Nucleus accumbens (tissue), 56 donors: Measurements from ENCODE around the gene ZNF275.

ENCODE experiments used
- DNase-seq, 56 donors: peaks; one replicate each; lab custom pipeline; 2025; lab: John Stamatoyannopoulos, UW

Gene ZNF275

GRCh38 chrX:153351981-153352380 is 18.0 kb downstream of the ZNF275 start:
- DNase-seq = no peak

- DNase-seq = no peak
Measured at GRCh38 chrX:153352858-153353257, 18.9 kb downstream of the ZNF275 start.

- DNase-seq = no peak
Measured at GRCh38 chrX:153353416-153353815, 19.5 kb downstream of the ZNF275 start.

- DNase-seq = no peak
Measured at GRCh38 chrX:153357877-153358276, 23.9 kb downstream of the ZNF275 start.

- no peak for DNase-seq
Measured at GRCh38 chrX:153361781-153362397, 27.9 kb downstream of the ZNF275 start.

GRCh38 chrX:153365670-153366069 is 31.7 kb downstream of the ZNF275 start:
- DNase-seq = no peak

GRCh38 chrX:153366119-153366518 is 32.2 kb downstream of the ZNF275 start:
- DNase-seq = no peak

- DNase-seq = no peak
Measured at GRCh38 chrX:153366878-153367538, 33.1 kb downstream of the ZNF275 start.

GRCh38 chrX:153370293-153371055 is 36.5 kb downstream of the ZNF275 start:
- no peak for DNase-seq

- DNase-seq = no peak
Measured at GRCh38 chrX:153371256-153371655, 37.3 kb downstream of the ZNF275 start.

- no peak for DNase-seq
Measured at GRCh38 chrX:153372949-153373348, 39.0 kb downstream of the ZNF275 start.

GRCh38 chrX:153374426-153374825 is 40.5 kb downstream of the ZNF275 start:
- no peak for DNase-seq

GRCh38 chrX:153375571-153375970 is 41.6 kb downstream of the ZNF275 start:
- no peak for DNase-seq

- no peak for DNase-seq
Measured at GRCh38 chrX:153377727-153378126, 43.8 kb downstream of the ZNF275 start.

- no peak for DNase-seq
Measured at GRCh38 chrX:153378607-153379006, 44.7 kb downstream of the ZNF275 start.

- DNase-seq = no peak
Measured at GRCh38 chrX:153379508-153379907, 45.6 kb downstream of the ZNF275 start.

- no peak for DNase-seq
Measured at GRCh38 chrX:153379971-153380581, 46.1 kb downstream of the ZNF275 start.

GRCh38 chrX:153380691-153381090 is 46.7 kb downstream of the ZNF275 start:
- no peak for DNase-seq

- peak in 23 of 56 donors; percentile 1 to 55 (median 17) for DNase-seq
Measured at GRCh38 chrX:153381684-153382532, 48.0 kb downstream of the ZNF275 start.
